Measurements from ENCODE around the gene EIF4EBP3. TPM values are rescaled to one million over a fixed set of nuclear protein-coding genes. Genes with fewer than 3 reads are reported as not detected.
A peak's percentile ranks its signal among the peaks of the same experiment; 100 is the strongest.

EIF4EBP3 gene
- total RNA-seq, 4 donors from 2014 or later = 12.3 to 29.4 (median 14.9) TPM

DNA sequence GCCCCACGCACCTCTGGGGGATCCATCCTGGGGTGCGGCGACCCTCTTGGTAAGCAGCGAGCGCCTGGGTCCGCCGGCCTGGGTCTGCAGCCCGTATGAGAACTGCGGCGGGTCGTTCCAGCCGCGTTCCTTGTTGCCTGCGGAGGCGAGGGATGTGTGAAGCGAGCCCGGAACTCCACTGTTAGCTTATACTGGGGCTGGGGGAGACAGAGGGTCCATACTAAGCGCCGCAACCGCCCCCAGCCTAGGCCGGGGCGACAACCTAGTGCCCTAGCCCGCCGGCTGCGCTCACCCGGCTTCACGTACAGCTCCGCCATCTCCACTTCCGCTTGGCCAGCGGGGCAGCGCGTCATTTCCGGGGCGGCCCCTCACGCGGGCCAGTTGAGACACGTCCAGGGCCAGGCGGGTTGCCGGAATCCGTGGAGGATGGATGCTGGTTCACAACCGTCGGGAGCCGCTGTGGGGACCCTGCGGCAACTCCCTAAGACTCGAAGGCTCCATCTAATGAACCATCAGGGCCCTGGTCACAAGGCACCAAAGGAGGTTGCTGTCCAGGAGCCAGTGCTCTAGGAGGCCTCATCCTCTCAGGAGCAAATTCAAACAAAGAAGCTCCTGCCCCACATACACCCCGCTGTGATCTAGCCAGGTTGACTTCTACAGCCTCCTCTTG, 9.8 kb downstream of the EIF4EBP3 start, which contains the start of gene SRA1:
Gene SRA1, minus strand, starts transcription at position 338 of the 670 bp plus-strand sequence. Its CDS starts 21 bp downstream, at position 317.
- WGBS, 2 donors = 1% methylated on average over 31 to 36 of the region's 46 CpGs
- Histone ChIP-seq H3K4me1 (peaks cover 0 to 45% (median 17%) of the 10 kb centered on the region in 4 donors), H3K27me3 (no peaks in the 10 kb centered on the region), H3K27ac (peak within 1 kb of the TSS; percentile 80 to 94 (median 90)), H3K4me3 (peak within 1 kb of the TSS; percentile 73 to 86 (median 84)), H3K9me3 (no peaks in the 10 kb centered on the region), H3K36me3 (peaks cover 0 to 47% (median 0%) of the 10 kb centered on the region in 3 donors)
- DNase-seq (ENCODE audit: low spot score in 2 of 2) = peak; percentile 81 to 91
- TF ChIP-seq POLR2A (IDR thresholded peaks at IDR 0.05) (peak; percentile 74 to 92), EP300 (IDR thresholded peaks at IDR 0.05) (peak; percentile 96 to 97)
- TF ChIP-seq, protein P1, sequence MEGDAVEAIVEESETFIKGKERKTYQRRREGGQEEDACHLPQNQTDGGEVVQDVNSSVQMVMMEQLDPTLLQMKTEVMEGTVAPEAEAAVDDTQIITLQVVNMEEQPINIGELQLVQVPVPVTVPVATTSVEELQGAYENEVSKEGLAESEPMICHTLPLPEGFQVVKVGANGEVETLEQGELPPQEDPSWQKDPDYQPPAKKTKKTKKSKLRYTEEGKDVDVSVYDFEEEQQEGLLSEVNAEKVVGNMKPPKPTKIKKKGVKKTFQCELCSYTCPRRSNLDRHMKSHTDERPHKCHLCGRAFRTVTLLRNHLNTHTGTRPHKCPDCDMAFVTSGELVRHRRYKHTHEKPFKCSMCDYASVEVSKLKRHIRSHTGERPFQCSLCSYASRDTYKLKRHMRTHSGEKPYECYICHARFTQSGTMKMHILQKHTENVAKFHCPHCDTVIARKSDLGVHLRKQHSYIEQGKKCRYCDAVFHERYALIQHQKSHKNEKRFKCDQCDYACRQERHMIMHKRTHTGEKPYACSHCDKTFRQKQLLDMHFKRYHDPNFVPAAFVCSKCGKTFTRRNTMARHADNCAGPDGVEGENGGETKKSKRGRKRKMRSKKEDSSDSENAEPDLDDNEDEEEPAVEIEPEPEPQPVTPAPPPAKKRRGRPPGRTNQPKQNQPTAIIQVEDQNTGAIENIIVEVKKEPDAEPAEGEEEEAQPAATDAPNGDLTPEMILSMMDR (IDR thresholded peaks at IDR 0.05) = peak in 2 of 5 experiments; percentile 17 to 26

DNA sequence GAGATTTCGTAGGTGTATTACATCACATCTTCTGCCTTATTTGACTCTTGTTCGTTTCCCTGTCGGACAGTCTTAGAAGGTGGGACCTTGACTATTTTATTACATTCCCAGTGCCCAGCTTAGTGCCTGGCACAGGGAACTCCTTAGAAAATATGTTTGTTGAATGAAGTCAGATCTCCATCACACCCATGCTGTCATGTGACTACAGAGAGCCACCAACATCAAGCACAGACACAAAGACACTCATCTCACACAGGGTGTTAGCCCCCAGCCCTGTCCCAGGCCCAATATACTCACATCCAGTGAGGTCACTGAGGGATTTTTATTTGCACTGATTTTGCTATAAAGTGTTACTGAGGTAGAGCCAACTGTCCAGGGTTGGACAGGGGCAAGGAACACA, 10.5 kb downstream of the EIF4EBP3 start:
- peaks cover 0 to 46% (median 0%) of the 10 kb centered on the region in 3 donors for H3K36me3 ChIP-seq
- no peak overlapping the region for H3K4me3 ChIP-seq
- peak overlapping the region; percentile 80 to 94 (median 90) for H3K27ac ChIP-seq
- peaks cover 0 to 52% (median 21%) of the 10 kb centered on the region in 4 donors for H3K4me1 ChIP-seq
- WGBS, 2 donors = 79 to 81% methylated on average over 3 of the region's 3 CpGs
- no peaks in the 10 kb centered on the region for H3K9me3 ChIP-seq
- no peak for TF ChIP-seq POLR2A (IDR thresholded peaks at IDR 0.05)
- no peak for TF ChIP-seq EP300 (IDR thresholded peaks at IDR 0.05)
- TF ChIP-seq, protein P1 (IDR thresholded peaks at IDR 0.05) = no peak
- no peaks in the 10 kb centered on the region for H3K27me3 ChIP-seq
- DNase-seq (ENCODE audit: low spot score in 2 of 2) = no peak

DNA sequence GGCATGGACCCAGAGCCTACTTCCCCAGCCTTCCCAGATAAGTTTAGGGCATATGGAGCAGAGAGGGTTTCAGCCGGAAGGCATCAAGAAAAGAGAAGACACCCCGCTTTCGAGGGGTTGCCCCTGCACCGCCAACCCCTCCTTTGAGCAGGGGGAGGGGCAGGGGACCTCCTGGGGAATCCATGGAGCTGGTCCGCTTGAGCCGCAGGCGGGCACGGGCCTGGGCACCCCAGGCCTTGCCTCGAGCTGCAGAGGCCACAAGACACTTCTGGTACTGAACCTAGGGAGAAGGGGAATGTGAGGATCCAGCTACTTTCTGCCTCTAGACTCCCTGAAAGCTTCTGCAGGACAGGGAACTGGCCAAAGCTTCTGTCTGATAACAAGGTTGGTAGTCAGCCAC, 11.1 kb downstream of the EIF4EBP3 start:
- Histone ChIP-seq H3K27ac (peak overlapping the region in 1 of 4 donors; percentile 93), H3K27me3 (no peaks in the 10 kb centered on the region)
- WGBS, 2 donors = 85 to 95% methylated on average over 9 of the region's 9 CpGs

DNA sequence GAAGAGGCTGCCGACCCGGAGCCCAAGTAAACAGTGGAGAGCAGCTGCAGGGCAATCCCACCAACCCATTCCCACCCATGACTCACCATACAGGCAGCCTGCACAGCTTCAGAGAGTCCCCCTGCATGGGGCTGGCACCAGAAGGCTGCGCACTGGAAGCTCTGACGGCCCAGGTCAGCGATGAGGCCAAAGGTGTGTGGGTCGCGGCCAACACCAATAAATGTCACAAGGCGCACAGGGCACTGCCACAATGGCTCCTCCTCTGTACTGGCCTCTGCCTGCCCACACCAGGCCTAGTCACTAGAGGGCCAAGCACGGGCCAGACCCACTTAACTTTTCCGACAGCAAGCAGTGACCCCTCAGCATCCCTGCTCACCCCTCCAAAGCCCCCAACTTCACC, 12.8 kb downstream of the EIF4EBP3 start:
- WGBS, 2 donors = 82 to 86% methylated on average over 6 to 10 of the region's 10 CpGs
- Histone ChIP-seq H3K27me3 (no peaks in the 10 kb centered on the region), H3K9me3 (no peaks in the 10 kb centered on the region), H3K4me1 (peaks cover 0 to 57% (median 30%) of the 10 kb centered on the region in 4 donors), H3K27ac (no peak overlapping the region), H3K36me3 (peaks cover 0 to 46% (median 0%) of the 10 kb centered on the region in 3 donors), H3K4me3 (no peak overlapping the region)
- no peak for DNase-seq (ENCODE audit: low spot score in 2 of 2)
- TF ChIP-seq, protein P1 (IDR thresholded peaks at IDR 0.05) = no peak
- no peak for TF ChIP-seq EP300 (IDR thresholded peaks at IDR 0.05)
- no peak for TF ChIP-seq POLR2A (IDR thresholded peaks at IDR 0.05)

More for the DNA sequence above, 11.1 kb downstream of the EIF4EBP3 start:
- no peak for DNase-seq (ENCODE audit: low spot score in 2 of 2)
- TF ChIP-seq POLR2A (IDR thresholded peaks at IDR 0.05) = no peak
- TF ChIP-seq, protein P1 (IDR thresholded peaks at IDR 0.05) = no peak
- no peak for TF ChIP-seq EP300 (IDR thresholded peaks at IDR 0.05)
- Histone ChIP-seq H3K9me3 (no peaks in the 10 kb centered on the region), H3K4me1 (peaks cover 0 to 57% (median 27%) of the 10 kb centered on the region in 4 donors), H3K36me3 (peaks cover 0 to 46% (median 0%) of the 10 kb centered on the region in 3 donors), H3K4me3 (no peak overlapping the region)
